Measurements from ENCODE around the gene SLC6A19.

- no peak for TF ChIP-seq CTCF (CRISPR knock-in tag; IDR thresholded peaks at IDR 0.05)
- no peak for TF ChIP-seq TAF15 (IDR thresholded peaks at IDR 0.05; ENCODE audit: low read depth, low read length, poor library complexity, severe bottlenecking)
- no peak for TF ChIP-seq SAP130 (CRISPR knock-in tag; IDR thresholded peaks at IDR 0.05; ENCODE audit: low read depth)
- no peak for TF ChIP-seq ZNF124 (CRISPR knock-in tag; IDR thresholded peaks at IDR 0.05)
- no peak for TF ChIP-seq ZNF513 (CRISPR knock-in tag; conservative IDR thresholded peaks at IDR 0.05)
- TF ChIP-seq TOE1 (CRISPR knock-in tag; IDR thresholded peaks at IDR 0.05): no peak
Observed at GRCh38 chr5:1273745-1274144, 72.3 kb downstream of the SLC6A19 start.

Measured in HepG2 (cell line).